HL-60 (cell line): ENCODE results near the gene RPS6KL1.

Experiments used
- CTCF ChIP-seq: IDR thresholded peaks from one replicate; pipeline ENCODE4 v1.5.1; 2011; ENCODE audit warnings: low read length, control low read depth, inconsistent platforms; ENCODE audit not compliant: insufficient read depth
- GABPA ChIP-seq: IDR thresholded peaks from 2 replicates; pipeline ENCODE4 v1.6.1; 2012; ENCODE audit warnings: low read depth
- POLR2AphosphoS5 ChIP-seq: IDR thresholded peaks from 2 replicates; pipeline ENCODE4 v1.6.1; 2012; ENCODE audit warnings: low read depth
- REST ChIP-seq: IDR thresholded peaks from 2 replicates; pipeline ENCODE4 v1.6.1; 2012; ENCODE audit warnings: low read depth; ENCODE audit not compliant: insufficient replicate concordance
- SPI1 ChIP-seq: IDR thresholded peaks from 2 replicates; pipeline ENCODE4 v1.6.1; 2012; ENCODE audit warnings: low read depth, mild to moderate bottlenecking, borderline replicate concordance

GRCh38 chr14:74954947-74955228 lies 31.8 kb upstream of the RPS6KL1 start:
- TF ChIP-seq CTCF (no peak), POLR2AphosphoS5 (no peak), REST (no peak), GABPA (no peak), SPI1 (no peak)
